Measurements from ENCODE around the gene FOXP1.

Gene FOXP1

GRCh38 chr3:71486831-71487230, 96.7 kb downstream of the FOXP1 start:
- DNase-seq (ENCODE audit: low read depth in 2 of 2), result no peak

GRCh38 chr3:71485896-71486295, 97.6 kb downstream of the FOXP1 start:
- DNase-seq (ENCODE audit: low read depth in 2 of 2), result no peak

- DNase-seq (ENCODE audit: low read depth in 2 of 2), result no peak
Observed at GRCh38 chr3:71484452-71484851, 99.1 kb downstream of the FOXP1 start.

- no peak for DNase-seq (ENCODE audit: low read depth in 2 of 2)
Observed at GRCh38 chr3:71484047-71484446, 99.5 kb downstream of the FOXP1 start.

GRCh38 chr3:71482771-71483170, 100.8 kb downstream of the FOXP1 start:
- DNase-seq (ENCODE audit: low read depth in 2 of 2), result no peak

GRCh38 chr3:71478568-71478967, 105.0 kb downstream of the FOXP1 start:
- no peak for DNase-seq (ENCODE audit: low read depth in 2 of 2)

- DNase-seq (ENCODE audit: low read depth in 2 of 2), result no peak
Observed at GRCh38 chr3:71476950-71477349, 106.6 kb downstream of the FOXP1 start.

- DNase-seq (ENCODE audit: low read depth in 2 of 2), result no peak
Observed at GRCh38 chr3:71469138-71469435, 114.4 kb downstream of the FOXP1 start.

GRCh38 chr3:71468311-71469137, 115.0 kb downstream of the FOXP1 start:
- no peak for DNase-seq (ENCODE audit: low read depth in 2 of 2)

- DNase-seq (ENCODE audit: low read depth in 2 of 2), result no peak
Observed at GRCh38 chr3:71466483-71466882, 117.0 kb downstream of the FOXP1 start.

- DNase-seq (ENCODE audit: low read depth in 2 of 2), result no peak
Observed at GRCh38 chr3:71465371-71466036, 118.0 kb downstream of the FOXP1 start.

GRCh38 chr3:71464613-71465012, 118.9 kb downstream of the FOXP1 start:
- DNase-seq (ENCODE audit: low read depth in 2 of 2), result no peak

GRCh38 chr3:71463617-71464016, 119.9 kb downstream of the FOXP1 start:
- DNase-seq (ENCODE audit: low read depth in 2 of 2), result no peak

- peak; percentile 48 to 49 for DNase-seq (ENCODE audit: low read depth in 2 of 2)
Observed at GRCh38 chr3:71462586-71462985, 120.9 kb downstream of the FOXP1 start.

- DNase-seq (ENCODE audit: low read depth in 2 of 2), result peak in 1 of 2 experiments; percentile 29
Observed at GRCh38 chr3:71461749-71462483, 121.6 kb downstream of the FOXP1 start.

- no peak for DNase-seq (ENCODE audit: low read depth in 2 of 2)
Observed at GRCh38 chr3:71461114-71461513, 122.4 kb downstream of the FOXP1 start.

GRCh38 chr3:71458895-71459294, 124.6 kb downstream of the FOXP1 start:
- no peak for DNase-seq (ENCODE audit: low read depth in 2 of 2)

GRCh38 chr3:71456826-71457225, 126.7 kb downstream of the FOXP1 start:
- DNase-seq (ENCODE audit: low read depth in 2 of 2), result no peak

- no peak for DNase-seq (ENCODE audit: low read depth in 2 of 2)
Observed at GRCh38 chr3:71456156-71456555, 127.4 kb downstream of the FOXP1 start.

- DNase-seq (ENCODE audit: low read depth in 2 of 2), result no peak
Observed at GRCh38 chr3:71454512-71455403, 128.8 kb downstream of the FOXP1 start.

GRCh38 chr3:71453822-71454511, 129.6 kb downstream of the FOXP1 start:
- no peak for DNase-seq (ENCODE audit: low read depth in 2 of 2)
